ENCODE results near the gene SRPX2. TPM values are rescaled to one million over a fixed set of nuclear protein-coding genes. Genes with fewer than 3 reads are reported as not detected.

Gene SRPX2
- total RNA-seq, 1 donor from 2014 or later = 0.38 TPM

DNA sequence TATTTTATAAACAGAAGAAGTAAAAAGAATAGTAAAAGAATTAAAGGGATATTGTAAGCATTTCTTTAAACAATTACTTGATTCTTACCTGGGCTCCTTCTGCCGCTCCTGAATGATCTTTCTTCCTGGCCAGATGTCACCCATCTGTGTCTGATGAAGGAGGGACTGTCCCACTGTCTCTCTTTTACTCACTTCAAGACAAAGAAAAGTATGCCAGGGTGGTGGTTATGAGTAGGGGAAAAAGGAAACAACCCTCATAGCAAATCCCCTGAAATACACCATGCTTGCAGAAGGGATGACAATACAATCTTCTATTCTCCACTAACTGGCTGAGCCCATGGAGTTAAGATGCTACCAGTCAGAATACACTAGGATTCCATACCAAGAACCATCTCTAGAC is 56.8 kb downstream of the SRPX2 start:
- Mint-ChIP-seq H3K36me3 (ENCODE audit: insufficient read depth) (peaks cover 4% of the 10 kb centered on the region), H3K27me3 (no peaks in the 10 kb centered on the region), H3K4me3 (ENCODE audit: low read depth) (no peak overlapping the region), H3K9me3 (ENCODE audit: low read depth) (peaks cover 17% of the 10 kb centered on the region), H3K4me1 (ENCODE audit: low read depth) (no peaks in the 10 kb centered on the region), H3K27ac (no peak overlapping the region)
- TF ChIP-seq, protein P1, sequence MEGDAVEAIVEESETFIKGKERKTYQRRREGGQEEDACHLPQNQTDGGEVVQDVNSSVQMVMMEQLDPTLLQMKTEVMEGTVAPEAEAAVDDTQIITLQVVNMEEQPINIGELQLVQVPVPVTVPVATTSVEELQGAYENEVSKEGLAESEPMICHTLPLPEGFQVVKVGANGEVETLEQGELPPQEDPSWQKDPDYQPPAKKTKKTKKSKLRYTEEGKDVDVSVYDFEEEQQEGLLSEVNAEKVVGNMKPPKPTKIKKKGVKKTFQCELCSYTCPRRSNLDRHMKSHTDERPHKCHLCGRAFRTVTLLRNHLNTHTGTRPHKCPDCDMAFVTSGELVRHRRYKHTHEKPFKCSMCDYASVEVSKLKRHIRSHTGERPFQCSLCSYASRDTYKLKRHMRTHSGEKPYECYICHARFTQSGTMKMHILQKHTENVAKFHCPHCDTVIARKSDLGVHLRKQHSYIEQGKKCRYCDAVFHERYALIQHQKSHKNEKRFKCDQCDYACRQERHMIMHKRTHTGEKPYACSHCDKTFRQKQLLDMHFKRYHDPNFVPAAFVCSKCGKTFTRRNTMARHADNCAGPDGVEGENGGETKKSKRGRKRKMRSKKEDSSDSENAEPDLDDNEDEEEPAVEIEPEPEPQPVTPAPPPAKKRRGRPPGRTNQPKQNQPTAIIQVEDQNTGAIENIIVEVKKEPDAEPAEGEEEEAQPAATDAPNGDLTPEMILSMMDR (IDR thresholded peaks at IDR 0.05; ENCODE audit: unreplicated experiment) = no peak
- DNase-seq (ENCODE audit: low spot score, unreplicated experiment) = no peak

DNA sequence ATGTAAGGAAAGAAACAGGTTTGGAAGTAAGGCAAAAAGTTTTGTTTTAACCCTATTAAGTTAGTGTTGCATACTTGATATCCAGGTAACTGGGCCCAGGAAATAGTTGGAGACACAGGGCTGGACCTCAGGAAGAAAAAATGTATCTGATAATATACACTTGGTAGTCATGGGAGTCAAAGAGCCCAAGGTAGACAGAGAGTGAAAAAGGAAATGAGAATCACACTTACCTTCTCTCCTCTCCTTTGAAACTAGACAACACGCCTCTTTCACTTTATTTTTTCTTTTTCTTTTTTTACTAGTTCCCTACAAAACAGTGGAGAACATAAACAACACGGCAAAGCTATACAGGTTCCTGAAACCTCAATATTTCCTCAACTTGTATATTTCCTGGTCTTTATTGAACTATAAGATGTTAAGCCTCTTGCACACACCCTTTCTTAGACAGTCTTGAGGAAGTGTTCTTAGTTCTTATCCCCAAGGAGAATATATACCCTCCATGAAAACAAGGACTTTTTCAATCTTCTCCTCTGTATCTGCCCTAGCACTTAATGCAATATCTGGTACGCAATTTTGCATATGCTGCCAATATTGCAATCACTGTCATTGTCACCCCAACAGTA is 60.7 kb downstream of the SRPX2 start:
- Mint-ChIP-seq H3K9me3 (ENCODE audit: low read depth) (peaks cover 23% of the 10 kb centered on the region), H3K27me3 (no peaks in the 10 kb centered on the region)
- no peak for DNase-seq (ENCODE audit: low spot score, unreplicated experiment)

DNA sequence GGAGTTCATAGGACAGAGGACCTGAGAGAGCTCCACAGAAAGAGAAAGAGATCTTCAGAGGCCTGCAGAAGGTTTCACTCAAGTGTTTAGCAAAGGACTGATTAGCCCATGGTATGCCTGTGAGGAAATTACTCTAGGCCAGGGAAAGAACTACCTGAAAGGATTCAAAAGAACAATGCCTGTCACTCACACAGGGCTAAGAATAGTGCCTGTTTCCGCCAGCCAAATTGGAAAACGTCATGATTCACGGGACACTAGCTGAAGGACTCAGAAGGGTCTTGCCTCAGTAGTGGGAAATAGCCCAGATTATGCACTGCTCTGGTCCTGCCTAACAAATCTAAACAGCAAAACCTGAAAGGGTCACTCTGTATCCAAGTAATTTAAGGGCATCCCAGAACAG is 66.8 kb downstream of the SRPX2 start:
- Mint-ChIP-seq H3K36me3 (ENCODE audit: insufficient read depth) (no peaks in the 10 kb centered on the region), H3K27ac (no peak overlapping the region), H3K9me3 (ENCODE audit: low read depth) (peaks cover 21% of the 10 kb centered on the region), H3K27me3 (no peaks in the 10 kb centered on the region), H3K4me3 (ENCODE audit: low read depth) (no peak overlapping the region), H3K4me1 (ENCODE audit: low read depth) (no peaks in the 10 kb centered on the region)
- TF ChIP-seq, protein P1 (IDR thresholded peaks at IDR 0.05; ENCODE audit: unreplicated experiment) = no peak
- no peak for DNase-seq (ENCODE audit: low spot score, unreplicated experiment)

More for the DNA sequence above, 60.7 kb downstream of the SRPX2 start:
- Mint-ChIP-seq H3K4me3 (ENCODE audit: low read depth) (no peak overlapping the region), H3K4me1 (ENCODE audit: low read depth) (no peaks in the 10 kb centered on the region), H3K27ac (no peak overlapping the region), H3K36me3 (ENCODE audit: insufficient read depth) (peaks cover 4% of the 10 kb centered on the region)
- TF ChIP-seq, protein P1 (IDR thresholded peaks at IDR 0.05; ENCODE audit: unreplicated experiment) = no peak

DNA sequence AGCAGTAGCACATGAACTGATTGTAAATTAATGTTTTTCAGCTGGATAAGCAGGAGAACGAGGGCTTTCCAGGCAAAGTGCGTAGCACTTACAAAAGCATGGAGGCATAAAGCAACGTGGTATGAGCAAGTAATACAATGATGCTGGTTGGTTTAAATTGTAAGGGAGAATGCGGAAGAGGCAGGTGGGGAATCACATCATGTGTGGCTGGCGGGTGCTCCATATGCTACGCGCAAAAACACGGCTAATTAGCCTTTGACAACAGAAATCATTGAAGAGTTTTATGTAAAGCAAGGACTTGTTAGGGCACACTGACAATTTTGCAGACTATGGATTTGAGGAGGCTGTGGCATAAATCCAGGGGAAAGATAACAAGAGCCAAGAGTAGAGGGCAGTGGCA is 73.4 kb downstream of the SRPX2 start:
- H3K27me3 Mint-ChIP-seq = no peaks in the 10 kb centered on the region
- no peak overlapping the region for H3K27ac Mint-ChIP-seq
- no peaks in the 10 kb centered on the region for H3K36me3 Mint-ChIP-seq (ENCODE audit: insufficient read depth)
- TF ChIP-seq, protein P1 (IDR thresholded peaks at IDR 0.05; ENCODE audit: unreplicated experiment) = no peak
- H3K4me1 Mint-ChIP-seq (ENCODE audit: low read depth) = no peaks in the 10 kb centered on the region
- H3K9me3 Mint-ChIP-seq (ENCODE audit: low read depth) = peaks cover 12% of the 10 kb centered on the region
- no peak overlapping the region for H3K4me3 Mint-ChIP-seq (ENCODE audit: low read depth)
- no peak for DNase-seq (ENCODE audit: low spot score, unreplicated experiment)

DNA sequence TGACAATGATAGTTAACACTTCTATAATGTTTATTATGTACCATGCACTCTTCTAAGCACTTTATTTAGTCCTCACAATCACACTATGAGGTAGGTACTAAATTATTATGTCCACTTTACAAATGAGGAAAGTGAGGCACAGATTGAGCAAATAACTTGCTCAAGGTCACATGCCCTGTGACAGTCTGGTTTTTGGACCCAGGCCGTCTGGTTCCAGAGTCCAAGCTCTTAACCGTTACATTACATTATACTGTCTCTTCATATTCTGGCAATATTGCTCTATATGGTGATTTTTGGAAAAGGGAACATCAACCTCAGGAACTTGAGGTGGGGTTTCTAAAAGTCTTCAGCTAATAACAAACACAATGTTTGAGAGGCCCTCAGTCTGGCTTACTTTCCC is 75.1 kb downstream of the SRPX2 start:
- TF ChIP-seq, protein P1 (IDR thresholded peaks at IDR 0.05; ENCODE audit: unreplicated experiment) = no peak
- Mint-ChIP-seq H3K4me1 (ENCODE audit: low read depth) (no peaks in the 10 kb centered on the region), H3K36me3 (ENCODE audit: insufficient read depth) (no peaks in the 10 kb centered on the region), H3K4me3 (ENCODE audit: low read depth) (no peak overlapping the region), H3K27me3 (no peaks in the 10 kb centered on the region), H3K27ac (no peak overlapping the region), H3K9me3 (ENCODE audit: low read depth) (peaks cover 12% of the 10 kb centered on the region)
- DNase-seq (ENCODE audit: low spot score, unreplicated experiment) = no peak
